Measurements from ENCODE around the gene CAND1.
"Not testable (repeated sequence)": the region's sequence is repeated elsewhere in the genome, so short reads cannot be mapped to it uniquely, and the experiment has no call there.

Gene CAND1

GRCh38 chr12:67284561-67284960 lies 15.4 kb downstream of the CAND1 start:
- DNase-seq, result no peak

DNA sequence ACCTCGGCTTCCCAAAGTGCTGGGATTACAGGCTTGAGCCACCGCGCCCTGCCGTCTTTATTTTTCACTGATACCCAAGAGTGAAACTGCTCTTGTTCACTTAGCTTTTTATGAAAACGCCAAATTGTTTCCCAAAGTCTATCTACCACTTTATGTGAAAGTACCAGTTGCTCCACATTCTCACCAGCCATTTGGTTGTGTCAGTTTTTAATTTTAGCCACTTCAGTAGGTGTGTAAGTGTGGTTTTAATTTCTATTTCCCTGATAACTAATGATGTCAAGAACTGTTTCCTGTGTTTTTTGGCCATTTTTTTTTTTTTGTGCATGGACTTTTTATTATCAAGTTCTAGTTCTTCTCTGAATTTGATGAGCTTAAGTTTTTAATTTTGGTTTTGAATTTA lies 17.1 kb downstream of the CAND1 start:
- DNase-seq, result no peak

- no peak for DNase-seq
Measured at GRCh38 chr12:67287311-67287710, 18.2 kb downstream of the CAND1 start.

GRCh38 chr12:67288561-67288960 lies 19.4 kb downstream of the CAND1 start:
- DNase-seq, result no peak

GRCh38 chr12:67290378-67290777 lies 21.2 kb downstream of the CAND1 start:
- DNase-seq, result no peak

DNA sequence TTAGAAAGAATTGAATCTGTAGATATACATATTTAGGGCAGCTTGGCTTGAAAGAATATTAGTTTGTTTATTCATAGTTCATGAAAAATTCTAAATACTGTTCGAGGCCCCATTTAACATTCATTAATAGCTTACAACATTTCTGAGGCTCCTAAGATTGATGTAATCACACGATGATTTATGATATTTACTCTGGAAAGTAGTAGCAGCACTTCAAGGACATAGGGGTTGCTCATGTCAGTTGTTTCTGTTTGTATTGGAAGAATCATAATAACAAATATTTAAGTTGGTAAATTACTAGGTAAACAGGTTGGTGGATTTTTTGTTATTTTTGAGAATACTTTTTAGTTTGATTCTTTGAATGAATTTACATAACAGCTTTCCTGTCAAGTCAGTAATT lies 30.4 kb downstream of the CAND1 start:
- DNase-seq, result no peak

DNA sequence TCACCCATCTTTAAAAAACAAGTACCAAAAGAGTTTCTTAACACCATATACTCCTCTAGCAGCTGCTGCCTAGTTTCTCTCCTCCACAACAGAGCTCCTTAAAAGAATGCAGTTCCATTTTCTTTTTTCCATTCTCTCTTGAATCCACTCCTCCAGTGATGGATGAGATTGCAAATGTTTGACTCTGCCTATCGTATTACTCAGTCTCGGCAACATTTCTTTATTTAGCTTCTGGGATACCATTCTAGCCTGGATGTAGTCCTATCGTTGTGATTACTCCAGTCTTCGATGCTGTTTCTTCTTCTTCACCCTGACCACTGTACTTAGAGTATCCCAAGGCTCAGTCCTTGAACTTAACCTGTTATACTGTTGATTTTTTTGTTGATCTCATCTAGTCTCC lies 30.8 kb downstream of the CAND1 start:
- DNase-seq, result no peak

- DNase-seq, result no peak
Measured at GRCh38 chr12:67302162-67302561, 33.0 kb downstream of the CAND1 start.

GRCh38 chr12:67305544-67305943 lies 36.4 kb downstream of the CAND1 start:
- DNase-seq, result no peak

GRCh38 chr12:67306712-67307111 lies 37.6 kb downstream of the CAND1 start:
- DNase-seq, result no peak

DNA sequence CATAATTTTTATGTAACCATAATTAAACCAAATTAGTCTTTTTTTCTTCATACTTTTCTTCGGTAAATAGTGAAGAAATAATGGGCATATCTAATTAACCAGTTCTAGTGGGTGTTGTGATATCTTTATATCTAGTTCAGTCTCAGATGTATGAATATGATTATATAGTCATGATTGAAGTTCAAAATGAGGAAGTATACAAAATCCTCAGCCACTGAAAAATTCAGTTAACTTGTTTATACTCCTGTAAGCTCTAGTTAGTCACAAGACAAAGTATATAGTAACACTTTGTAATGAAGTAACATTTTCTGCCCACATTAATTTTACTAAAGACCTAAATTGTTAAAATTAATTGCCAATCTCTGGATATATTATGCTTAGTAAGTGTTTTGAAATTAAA lies 46.5 kb downstream of the CAND1 start:
- no peak for DNase-seq

DNA sequence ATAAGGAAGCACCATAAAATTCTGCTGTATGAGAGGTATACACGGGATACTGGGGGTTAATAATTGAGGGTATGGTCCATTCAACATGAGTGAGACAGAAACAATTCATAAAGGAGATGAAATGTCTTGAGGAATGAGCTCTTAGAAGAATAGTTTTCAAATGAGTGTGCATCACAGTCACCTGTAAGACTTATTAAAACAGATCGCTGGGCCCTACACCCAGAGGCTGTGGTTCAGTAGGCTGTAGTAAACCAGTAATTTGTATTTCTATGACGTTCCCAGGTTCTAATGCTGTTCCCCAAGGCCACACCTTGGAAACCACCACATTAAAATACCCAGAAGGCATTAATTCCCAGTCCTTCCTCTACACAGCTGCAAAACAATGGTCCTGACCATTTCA lies 49.6 kb downstream of the CAND1 start:
- no peak for DNase-seq

- no peak for DNase-seq
Measured at GRCh38 chr12:67319936-67320335, 50.8 kb downstream of the CAND1 start.

DNA sequence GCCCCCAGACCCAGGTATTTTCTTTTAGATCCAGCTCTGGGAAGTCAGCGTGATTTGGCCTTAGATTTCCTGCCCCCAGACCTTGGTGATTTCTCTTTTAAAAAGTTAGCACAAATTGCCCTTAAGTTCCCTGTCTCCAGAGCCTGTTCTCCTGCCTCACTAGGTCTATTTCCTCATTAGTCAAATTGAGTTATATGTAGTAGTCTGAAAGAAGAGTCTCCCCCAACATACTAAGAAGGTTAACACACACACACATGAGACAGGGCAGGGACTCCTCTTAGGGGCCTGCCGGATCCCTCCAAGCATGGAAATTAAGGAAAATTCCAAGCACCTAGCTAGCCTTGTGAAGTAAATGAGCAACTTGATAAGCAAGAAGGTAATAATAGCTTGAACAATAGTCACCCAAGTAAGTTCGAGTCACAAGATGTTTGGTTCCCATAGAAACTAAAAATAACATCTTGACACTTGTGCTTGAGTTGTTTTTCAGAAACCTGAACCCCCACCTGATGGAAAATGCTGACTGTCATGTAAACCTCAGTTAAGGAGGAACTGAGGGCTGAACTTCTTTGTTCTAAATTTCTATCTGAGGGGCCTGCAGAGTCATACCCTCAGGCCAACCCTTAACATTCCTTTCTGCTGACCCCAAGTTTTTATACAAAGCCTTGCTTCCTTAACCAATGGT lies 51.6 kb downstream of the CAND1 start:
- no peak for DNase-seq

DNA sequence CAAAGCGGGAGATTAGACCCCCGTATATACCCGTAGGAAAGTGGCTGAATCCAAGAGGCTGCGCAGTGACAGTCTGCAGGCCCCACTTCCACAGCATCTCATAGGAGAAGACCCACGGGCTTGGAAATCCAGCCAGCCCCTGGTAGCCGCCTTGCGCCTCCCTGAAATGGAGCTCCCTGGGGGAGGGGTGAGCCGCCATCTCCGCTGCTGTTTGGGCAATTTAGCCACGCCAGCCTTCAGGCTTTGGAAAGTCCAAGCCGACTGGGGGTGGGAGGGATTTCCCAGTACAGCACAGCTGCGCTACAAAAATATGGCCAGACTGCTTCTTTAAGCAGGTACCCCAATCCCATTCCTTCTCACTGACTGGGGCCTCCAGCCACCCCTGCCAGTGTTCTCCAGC lies 53.4 kb downstream of the CAND1 start:
- no peak for DNase-seq

DNA sequence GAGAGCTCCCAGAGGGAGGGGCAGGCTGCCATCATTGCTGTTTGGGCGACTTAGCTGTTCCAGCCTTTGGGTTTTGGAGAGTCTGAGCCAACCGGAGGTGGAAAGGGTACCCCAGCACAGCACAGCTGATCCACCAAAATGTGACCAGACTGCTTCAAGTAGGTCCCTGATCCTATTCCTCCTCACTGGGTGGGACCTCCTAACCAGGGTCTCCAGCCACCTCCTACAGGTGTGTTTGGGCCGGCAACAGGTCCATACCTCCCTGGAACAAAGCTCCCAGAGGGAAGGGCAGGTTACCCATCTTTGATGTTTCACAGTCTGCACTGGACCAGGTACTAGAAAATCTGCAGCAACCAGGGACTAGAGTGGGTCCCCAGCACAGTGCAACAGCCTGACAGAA lies 53.8 kb downstream of the CAND1 start:
- no peak for DNase-seq

DNA sequence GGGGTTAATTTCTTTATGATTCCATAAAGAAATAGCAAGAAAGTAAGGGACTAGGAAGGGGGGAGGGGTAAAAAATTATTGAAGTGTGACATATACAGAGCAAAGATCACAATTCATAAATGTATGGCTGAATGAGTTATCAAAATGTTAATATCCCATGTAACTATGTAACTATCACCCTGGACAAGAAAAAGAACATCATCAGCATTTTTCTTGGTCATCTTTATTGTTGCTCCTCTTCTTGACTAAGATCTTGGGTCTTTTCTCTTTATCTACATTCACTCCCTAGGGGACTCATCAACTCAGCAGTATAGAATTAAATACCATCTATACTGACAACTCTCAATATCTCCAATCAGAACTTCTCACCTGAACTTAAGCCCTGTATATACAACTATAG lies 57.5 kb downstream of the CAND1 start:
- no peak for DNase-seq

DNA sequence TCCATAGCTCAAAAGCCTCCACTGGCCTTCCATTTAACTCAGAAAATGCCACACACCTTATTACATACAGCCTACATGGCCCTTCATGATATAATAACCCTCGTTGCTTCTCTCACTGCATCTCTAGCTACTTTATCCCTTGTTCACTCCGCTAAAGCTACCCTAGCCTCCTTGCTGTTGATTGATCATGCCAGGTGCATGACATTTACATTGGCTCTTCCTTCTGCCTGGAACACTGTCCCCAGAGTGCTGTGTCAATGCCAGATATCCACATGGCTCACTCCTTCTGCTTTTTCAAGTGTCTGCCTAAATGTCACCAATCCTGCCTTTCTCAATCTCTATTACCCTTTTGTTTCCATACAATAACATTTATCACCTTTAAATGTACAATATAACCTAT lies 58.3 kb downstream of the CAND1 start:
- no peak for DNase-seq

- no peak for DNase-seq
Measured at GRCh38 chr12:67331123-67331522, 62.0 kb downstream of the CAND1 start.

DNA sequence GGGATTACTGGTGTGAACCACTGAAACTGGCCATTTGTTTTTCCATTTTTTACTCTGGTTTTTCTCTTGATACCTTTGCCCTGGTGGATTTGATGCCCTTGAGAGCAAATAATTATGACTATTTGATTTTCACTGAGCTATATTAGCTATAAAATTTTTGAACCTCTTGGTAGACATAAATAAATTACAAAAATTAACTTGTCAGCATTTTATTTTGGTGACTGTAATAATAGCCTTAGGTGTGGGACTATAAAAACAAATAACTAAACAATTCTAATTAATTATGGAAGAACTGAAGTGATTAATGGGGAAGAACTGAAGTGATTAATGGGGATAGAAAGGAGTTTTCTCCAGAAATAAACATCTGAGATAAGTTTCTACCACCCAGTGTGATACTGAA lies 62.7 kb downstream of the CAND1 start:
- no peak for DNase-seq

- DNase-seq, result no peak
Measured at GRCh38 chr12:67333649-67334048, 64.5 kb downstream of the CAND1 start.

- no peak for DNase-seq
Measured at GRCh38 chr12:67338426-67338825, 69.3 kb downstream of the CAND1 start.

- no peak for DNase-seq
Measured at GRCh38 chr12:67339530-67339929, 70.4 kb downstream of the CAND1 start.

GRCh38 chr12:67341086-67341485 lies 71.9 kb downstream of the CAND1 start:
- not testable (repeated sequence) for DNase-seq

- DNase-seq, result no peak
Measured at GRCh38 chr12:67344979-67345710, 76.0 kb downstream of the CAND1 start.

All from COR-L47 (cell line).